RPMI8226 (cell line): ENCODE measurements around the gene ADAM20.
A peak's percentile ranks its signal among the peaks of the same experiment; 100 is the strongest.
"Not testable (repeated sequence)": the region's sequence is repeated elsewhere in the genome, so short reads cannot be mapped to it uniquely, and the experiment has no call there.

Source experiments
- DNase-seq: peaks from one replicate; pipeline ENCODE4 v3.0.0-alpha.2; 2015

The ADAM20 gene

GRCh38 chr14:70534904-70535303, at the start of gene ADAM20:
Gene ADAM20 (minus strand): TSS chr14:70535004. CDS start chr14:70524757, 10,247 bp downstream.
- no peak for DNase-seq

DNA sequence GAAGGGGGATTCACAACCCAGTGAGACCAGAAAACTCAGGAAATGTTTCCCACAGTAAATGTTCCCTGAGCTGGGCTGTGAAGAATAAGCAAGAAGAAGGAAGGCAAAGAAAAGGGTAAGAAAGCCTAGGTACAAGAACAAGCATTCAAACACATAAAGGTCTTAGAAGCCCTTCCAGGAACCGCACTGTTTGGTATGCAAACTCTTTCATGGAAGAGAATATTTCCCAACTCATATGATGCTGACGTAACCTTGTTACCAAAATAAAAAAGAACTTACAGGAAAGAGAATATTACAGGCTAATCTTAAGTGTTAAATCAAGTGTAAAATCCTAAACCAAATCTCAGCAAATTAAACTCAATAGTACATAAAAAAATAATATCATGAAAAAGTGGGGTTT, 42.1 kb upstream of the ADAM20 start:
- no peak for DNase-seq

GRCh38 chr14:70573050-70573449, 38.2 kb upstream of the ADAM20 start:
- DNase-seq: no peak

GRCh38 chr14:70571139-70571538, 36.3 kb upstream of the ADAM20 start:
- no peak for DNase-seq

GRCh38 chr14:70567791-70568190, 33.0 kb upstream of the ADAM20 start:
- peak; percentile 39 for DNase-seq

DNA sequence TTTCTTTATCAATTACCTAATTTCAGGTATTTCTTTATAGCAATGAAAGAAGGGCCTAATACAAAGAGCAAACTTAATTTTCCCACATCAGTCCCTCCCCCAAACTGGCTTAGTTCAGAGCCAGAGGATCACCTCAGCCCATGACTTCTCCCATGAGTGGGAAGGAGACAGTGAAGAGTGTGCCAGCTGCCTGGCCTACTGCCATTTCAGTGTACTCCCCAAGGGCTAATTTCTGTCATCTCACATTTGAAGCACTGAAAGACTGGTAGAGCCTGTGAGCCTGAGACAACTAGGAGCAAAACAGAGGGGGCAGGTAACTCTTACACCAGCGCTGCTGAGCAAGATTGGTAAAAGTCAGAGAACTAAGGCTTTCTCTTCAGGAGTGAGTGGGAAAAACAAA, 29.1 kb upstream of the ADAM20 start:
- no peak for DNase-seq

DNA sequence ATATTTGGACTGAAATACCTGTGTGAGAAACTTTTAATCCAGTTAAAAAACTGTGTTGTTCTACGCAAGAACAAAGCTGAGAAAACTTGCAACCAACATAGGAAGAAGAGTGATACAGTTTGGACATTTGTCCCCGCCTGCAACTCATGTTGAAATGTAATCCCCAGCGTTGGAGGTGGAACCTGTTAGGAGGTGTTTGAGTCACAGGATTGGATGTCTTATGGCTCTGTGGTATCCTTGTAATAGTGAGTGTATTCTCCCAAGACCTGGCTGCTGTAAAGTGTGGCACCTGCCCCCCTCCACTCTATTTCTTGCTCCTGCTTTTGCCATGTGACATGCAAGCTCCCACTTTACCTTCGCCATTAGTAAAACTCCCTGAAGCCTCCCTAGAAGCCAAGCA, 28.6 kb upstream of the ADAM20 start:
- no peak for DNase-seq

- no peak for DNase-seq
These were observed 23.6 kb upstream of the ADAM20 start for GRCh38 chr14:70558356-70558755.

DNA sequence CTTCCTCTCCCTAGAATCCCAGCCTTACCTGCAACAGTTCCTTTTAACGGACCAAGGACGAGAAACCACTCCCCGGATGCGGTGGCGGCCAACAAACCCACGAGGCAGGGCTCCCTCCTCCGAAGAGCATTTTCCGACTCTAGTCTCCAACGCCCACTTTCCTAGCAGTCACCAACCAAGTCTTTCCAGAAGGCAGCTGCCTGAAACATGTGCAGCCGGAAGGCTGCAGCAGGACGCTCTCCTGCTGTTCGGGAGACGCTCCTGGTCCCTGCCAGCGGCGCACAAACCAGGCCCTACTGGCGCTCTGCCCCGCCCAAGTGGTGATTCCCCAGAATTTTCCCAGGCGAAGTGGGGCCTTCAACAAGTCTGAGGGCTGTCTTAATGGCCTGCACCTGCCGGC, 21.1 kb upstream of the ADAM20 start:
- no peak for DNase-seq

DNA sequence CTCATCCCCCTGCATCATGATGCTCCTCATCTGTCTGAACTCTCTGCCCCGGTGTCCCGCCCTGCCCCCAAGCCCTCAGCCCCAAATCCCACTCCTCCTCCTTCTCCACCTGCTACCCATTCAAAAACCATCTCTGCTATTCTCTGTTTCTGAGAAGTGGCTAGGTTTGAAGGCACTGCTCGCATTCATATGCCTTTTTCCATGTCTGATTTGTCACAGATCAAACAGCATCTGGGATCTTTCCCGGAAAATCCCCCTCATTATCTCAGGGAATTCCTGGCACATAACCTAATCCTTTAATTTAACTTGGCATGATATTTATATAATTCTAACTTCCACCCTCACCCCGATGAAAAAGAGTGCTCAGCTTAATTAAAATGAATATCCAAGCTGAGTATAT, 3.3 kb upstream of the ADAM20 start:
- no peak for DNase-seq

GRCh38 chr14:70536830-70537229, 2.0 kb upstream of the ADAM20 start:
- no peak for DNase-seq

GRCh38 chr14:70530417-70530816, 4.4 kb downstream of the ADAM20 start:
- no peak for DNase-seq

- no peak for DNase-seq
These were observed 7.2 kb downstream of the ADAM20 start for GRCh38 chr14:70527501-70528105.

DNA sequence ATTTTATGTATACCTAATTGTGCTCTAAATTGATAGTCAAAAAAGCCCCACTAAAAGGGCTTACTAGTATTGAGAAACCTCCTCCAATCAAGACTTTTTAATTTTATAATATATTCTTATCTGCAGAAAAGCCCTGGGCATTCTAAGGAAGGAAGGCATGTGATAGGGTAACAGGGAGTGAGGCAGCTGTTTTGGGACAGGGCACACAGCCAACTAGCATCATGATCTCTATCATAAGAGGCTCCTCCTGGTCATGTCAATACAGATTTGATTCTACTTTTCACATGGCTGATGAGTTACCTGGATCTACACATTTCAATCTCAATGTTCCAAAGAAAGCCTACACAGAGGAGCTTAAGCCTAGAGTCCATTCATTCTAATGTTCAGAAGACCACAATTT, 9.1 kb downstream of the ADAM20 start:
- no peak for DNase-seq

DNA sequence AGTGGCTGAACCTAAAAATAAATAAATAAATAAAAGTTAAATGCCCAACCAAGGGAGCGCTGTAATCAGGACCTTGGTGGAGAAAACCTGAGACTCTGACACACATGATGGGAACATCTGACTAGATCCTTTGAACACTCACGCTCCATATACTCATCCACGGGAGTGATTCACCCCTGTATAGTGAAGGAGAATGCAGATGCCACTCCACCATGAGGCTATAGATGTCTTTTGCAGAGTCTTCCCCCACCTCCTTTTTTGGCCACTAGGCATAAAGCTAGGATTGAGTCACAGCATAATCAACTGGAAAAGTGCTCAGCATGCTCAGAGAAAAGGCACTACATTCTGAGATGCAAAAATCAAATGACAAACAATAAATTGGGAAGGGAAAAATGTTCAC, 19.0 kb downstream of the ADAM20 start:
- no peak for DNase-seq

GRCh38 chr14:70514168-70515069, 20.4 kb downstream of the ADAM20 start:
- no peak for DNase-seq

DNA sequence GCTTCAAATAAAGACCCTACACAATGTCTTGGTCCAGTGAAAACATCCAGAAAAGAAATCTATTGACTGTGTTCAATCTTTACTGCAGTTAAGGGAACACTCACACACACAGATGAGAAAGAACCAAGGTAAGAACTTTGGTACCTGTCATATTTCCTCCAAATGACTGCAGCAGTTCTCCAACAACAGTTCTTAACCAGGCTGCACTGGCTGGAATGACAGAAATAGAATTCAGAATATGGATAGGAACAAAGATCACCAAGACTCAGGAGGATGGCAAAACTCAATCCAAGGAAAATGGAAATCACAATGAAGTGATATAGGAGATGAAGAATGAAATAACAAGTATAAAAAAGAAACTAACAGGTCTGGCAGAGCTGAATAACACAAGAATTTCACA, 36.6 kb downstream of the ADAM20 start:
- DNase-seq: no peak

GRCh38 chr14:70489579-70490200, 45.1 kb downstream of the ADAM20 start:
- no peak for DNase-seq

DNA sequence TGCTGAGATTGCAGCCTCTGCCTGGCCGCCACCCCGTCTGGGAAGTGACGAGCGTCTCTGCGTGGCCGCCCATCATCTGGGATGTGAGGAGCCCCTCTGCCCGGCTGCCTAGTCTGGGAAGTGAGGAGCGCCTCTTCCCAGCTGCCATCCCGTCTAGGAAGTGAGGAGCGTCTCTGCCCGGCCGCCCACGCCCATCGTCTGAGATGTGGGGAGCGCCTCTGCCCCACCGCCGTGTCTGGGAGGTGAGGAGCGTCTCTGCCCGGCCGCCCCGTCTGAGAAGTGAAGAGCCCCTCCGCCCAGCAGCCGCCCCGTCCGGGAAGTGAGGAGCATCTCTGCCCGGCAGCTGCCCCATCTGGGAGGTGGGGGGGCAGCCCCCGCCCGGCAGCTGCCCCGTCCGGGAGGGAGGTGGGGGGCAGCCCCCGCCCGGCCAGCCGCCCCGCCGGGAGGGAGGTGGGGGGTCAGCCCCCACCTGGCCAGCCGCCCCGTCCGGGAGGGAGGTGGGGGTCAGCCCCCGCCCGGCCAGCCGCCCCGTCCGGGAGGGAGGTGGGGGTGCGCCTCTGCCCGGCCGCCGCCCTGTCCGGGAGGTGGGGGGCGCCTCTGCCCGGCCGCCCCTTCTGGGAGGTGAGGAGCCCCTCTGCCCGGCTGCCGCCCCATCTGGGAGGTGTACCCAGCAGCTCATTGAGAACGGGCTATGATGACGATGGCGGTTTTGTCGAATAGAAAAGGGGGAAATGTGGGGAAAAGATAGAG, 57.3 kb downstream of the ADAM20 start:
- DNase-seq: not testable (repeated sequence)

DNA sequence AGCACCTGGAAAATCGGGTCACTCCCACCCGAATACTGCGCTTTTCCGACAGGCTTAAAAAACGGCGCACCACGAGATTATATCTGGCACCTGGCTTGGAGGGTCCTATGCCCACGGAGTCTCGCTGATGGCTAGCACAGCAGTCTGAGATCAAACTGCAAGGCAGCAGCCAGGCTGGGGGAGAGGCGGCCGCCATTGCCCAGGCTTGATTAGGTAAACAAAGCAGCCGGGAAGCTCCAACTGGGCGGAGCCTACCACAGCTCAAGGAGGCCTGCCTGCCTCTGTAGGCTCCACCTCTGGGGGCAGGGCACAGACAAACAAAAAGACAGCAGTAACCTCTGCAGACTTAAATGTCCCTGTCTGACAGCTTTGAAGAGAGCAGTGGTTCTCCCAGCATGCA, 59.3 kb downstream of the ADAM20 start:
- not testable (repeated sequence) for DNase-seq

DNA sequence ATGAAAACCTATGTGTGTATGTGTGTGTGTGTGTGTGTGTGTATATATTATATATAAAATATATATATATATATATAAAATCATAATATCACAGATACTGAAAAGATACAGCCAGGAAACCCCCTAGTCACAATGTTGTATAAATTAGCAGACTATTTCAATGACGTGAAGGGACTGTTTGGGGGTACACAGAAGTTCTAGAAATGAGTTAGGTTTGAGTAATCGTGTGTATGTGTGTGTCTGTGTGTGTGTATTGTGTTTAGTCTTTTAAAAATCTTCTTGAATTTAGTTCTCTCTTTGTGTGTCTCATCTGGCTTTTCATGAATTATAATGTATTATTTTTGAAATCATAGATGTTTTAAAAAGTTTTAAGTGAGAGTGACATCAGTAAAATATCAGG, 61.0 kb downstream of the ADAM20 start:
- no peak for DNase-seq
